HEK293 (cell line): Measurements from ENCODE around the gene CALML3.

Experiments used
- CTCF ChIA-PET: fragments of 350-600 bp; formaldehyde crosslinking; extraction: SDS; loops from one replicate; lab custom pipeline; 2021; ENCODE audit warnings: antibody characterized with exemption; lab: Yijun Ruan, JAX
- POLR2A ChIA-PET: fragments of 300-600 bp; formaldehyde crosslinking; extraction: SDS; loops from one replicate; lab custom pipeline; 2020; ENCODE audit warnings: antibody characterized with exemption, inconsistent platforms; lab: Yijun Ruan, JAX
- H3K27ac ChIP-seq: fragments of 200-500 bp; sonication (Bioruptor generic); 2 replicates; pipeline ENCODE4 v1.5.1; 2014; ENCODE audit warnings: low read depth, low read length, control low read depth, inconsistent platforms; ENCODE audit errors: extremely low read depth
- H3K36me3 ChIP-seq, 2 experiments: fragments of 200-500 bp in 1 of 2; sonication (Bioruptor generic) in 1 of 2; 1 replicate in 1 of 2; 2 replicates in 1 of 2; pipeline ENCODE4 v1.5.1; 2014 to 2017; ENCODE audit warnings: inconsistent platforms in 2 of 2, low read length in 2 of 2; ENCODE audit not compliant: control insufficient read depth in 2 of 2, insufficient read depth in 1 of 2
- H3K4me1 ChIP-seq: fragments of 200-500 bp; sonication (Bioruptor generic); 2 replicates; pipeline ENCODE4 v1.5.1; 2014; ENCODE audit warnings: mild to moderate bottlenecking, low read length, inconsistent platforms; ENCODE audit not compliant: control insufficient read depth, insufficient read depth
- H3K4me3 ChIP-seq: 2 replicates; pipeline ENCODE4 v1.5.1; 2011; ENCODE audit warnings: low read depth, mild to moderate bottlenecking, control low read depth, low read length, moderate library complexity
- H3K9me3 ChIP-seq: fragments of 200-500 bp; sonication (Bioruptor generic); 2 replicates; pipeline ENCODE4 v1.5.1; 2014; ENCODE audit warnings: low read depth, low read length, inconsistent platforms; ENCODE audit not compliant: control insufficient read depth, insufficient read depth
- KLF10 ChIP-seq: fragments of 450-650 bp; IDR thresholded peaks from 2 replicates; pipeline ENCODE4 v1.5.1; 2018; ENCODE audit warnings: missing biosample characterization, mild to moderate bottlenecking, missing genetic modification characterization
- KLF8 ChIP-seq: fragments of 450-650 bp; formaldehyde crosslinking; IDR thresholded peaks from 2 replicates; pipeline ENCODE4 v1.5.1; 2016; ENCODE audit warnings: missing biosample characterization, missing genetic modification characterization
- OVOL3 ChIP-seq: fragments of 450-650 bp; formaldehyde crosslinking; IDR thresholded peaks from 2 replicates; pipeline ENCODE4 v1.5.1; 2016; ENCODE audit warnings: missing biosample characterization, missing genetic modification characterization
- SALL2 ChIP-seq: fragments of 450-650 bp; formaldehyde crosslinking; IDR thresholded peaks from 2 replicates; pipeline ENCODE4 v1.5.0; 2017; ENCODE audit warnings: missing biosample characterization, mild to moderate bottlenecking, missing genetic modification characterization, borderline replicate concordance
- WT1 ChIP-seq: fragments of 450-650 bp; formaldehyde crosslinking; IDR thresholded peaks from 2 replicates; pipeline ENCODE4 v1.5.1; 2016; ENCODE audit warnings: missing biosample characterization, missing genetic modification characterization
- ZBTB1 ChIP-seq: fragments of 450-650 bp; formaldehyde crosslinking; IDR thresholded peaks from 2 replicates; pipeline ENCODE4 v1.5.1; 2016; ENCODE audit warnings: missing biosample characterization, missing genetic modification characterization
- ZBTB11 ChIP-seq: fragments of 450-650 bp; formaldehyde crosslinking; conservative IDR thresholded peaks from 2 replicates; pipeline ENCODE4 v1.5.1; 2016; ENCODE audit warnings: low read depth, missing biosample characterization, missing genetic modification characterization
- ZBTB17 ChIP-seq: fragments of 450-650 bp; formaldehyde crosslinking; IDR thresholded peaks from 2 replicates; pipeline ENCODE4 v1.5.1; 2016; ENCODE audit warnings: missing biosample characterization, missing genetic modification characterization
- ZBTB21 ChIP-seq: fragments of 450-650 bp; formaldehyde crosslinking; IDR thresholded peaks from 2 replicates; pipeline ENCODE4 v1.5.1; 2017; ENCODE audit warnings: missing biosample characterization, missing genetic modification characterization
- ZBTB48 ChIP-seq: fragments of 450-650 bp; formaldehyde crosslinking; IDR thresholded peaks from 2 replicates; pipeline ENCODE4 v1.5.1; 2016; ENCODE audit warnings: missing biosample characterization, missing genetic modification characterization
- ZBTB8A ChIP-seq: fragments of 450-650 bp; formaldehyde crosslinking; IDR thresholded peaks from 2 replicates; pipeline ENCODE4 v1.5.1; 2016; ENCODE audit warnings: missing biosample characterization, missing genetic modification characterization
- ZNF155 ChIP-seq: fragments of 450-650 bp; formaldehyde crosslinking; IDR thresholded peaks from 2 replicates; pipeline ENCODE4 v1.5.1; 2016; ENCODE audit warnings: missing biosample characterization, missing genetic modification characterization
- ZNF157 ChIP-seq: fragments of 450-650 bp; formaldehyde crosslinking; IDR thresholded peaks from 2 replicates; pipeline ENCODE4 v1.5.1; 2016; ENCODE audit warnings: missing biosample characterization, missing genetic modification characterization
- ZNF214 ChIP-seq: fragments of 450-650 bp; formaldehyde crosslinking; IDR thresholded peaks from 2 replicates; pipeline ENCODE4 v1.5.1; 2017; ENCODE audit warnings: missing biosample characterization, mild to moderate bottlenecking, missing genetic modification characterization, borderline replicate concordance
- ZNF24 ChIP-seq: fragments of 450-650 bp; formaldehyde crosslinking; IDR thresholded peaks from 2 replicates; pipeline ENCODE4 v1.5.1; 2016; ENCODE audit warnings: missing biosample characterization, missing genetic modification characterization
- ZNF292 ChIP-seq: fragments of 450-650 bp; formaldehyde crosslinking; IDR thresholded peaks from 2 replicates; pipeline ENCODE4 v1.5.1; 2016; ENCODE audit warnings: low read depth, missing biosample characterization, missing genetic modification characterization, borderline replicate concordance
- ZNF311 ChIP-seq: fragments of 450-650 bp; formaldehyde crosslinking; IDR thresholded peaks from 2 replicates; pipeline ENCODE4 v1.5.1; 2017; ENCODE audit warnings: missing biosample characterization, missing genetic modification characterization, borderline replicate concordance
- ZNF341 ChIP-seq: fragments of 450-650 bp; formaldehyde crosslinking; IDR thresholded peaks from 2 replicates; pipeline ENCODE4; 2016; ENCODE audit warnings: low read depth, missing biosample characterization, missing genetic modification characterization
- ZNF37A ChIP-seq: fragments of 450-650 bp; IDR thresholded peaks from 2 replicates; pipeline ENCODE4 v1.5.1; 2018; ENCODE audit warnings: missing biosample characterization, missing genetic modification characterization
- ZNF501 ChIP-seq: fragments of 450-650 bp; formaldehyde crosslinking; IDR thresholded peaks from 2 replicates; pipeline ENCODE4 v1.5.1; 2016; ENCODE audit warnings: missing biosample characterization, missing genetic modification characterization
- ZNF514 ChIP-seq: fragments of 450-650 bp; formaldehyde crosslinking; IDR thresholded peaks from 2 replicates; pipeline ENCODE4 v1.5.1; 2016; ENCODE audit warnings: missing biosample characterization, missing genetic modification characterization
- ZNF544 ChIP-seq: fragments of 450-650 bp; formaldehyde crosslinking; IDR thresholded peaks from 2 replicates; pipeline ENCODE4 v1.5.0; 2017; ENCODE audit warnings: missing biosample characterization, missing genetic modification characterization
- ZNF558 ChIP-seq: fragments of 450-650 bp; formaldehyde crosslinking; IDR thresholded peaks from 2 replicates; pipeline ENCODE4 v1.5.1; 2016; ENCODE audit warnings: missing biosample characterization, missing genetic modification characterization
- ZNF571 ChIP-seq: fragments of 450-650 bp; formaldehyde crosslinking; IDR thresholded peaks from 2 replicates; pipeline ENCODE4 v1.5.0; 2017; ENCODE audit warnings: missing biosample characterization, missing genetic modification characterization
- ZNF626 ChIP-seq: fragments of 450-650 bp; sonication (Bioruptor Pico); formaldehyde crosslinking; IDR thresholded peaks from 2 replicates; pipeline ENCODE4 v1.5.1; 2018; ENCODE audit warnings: missing biosample characterization, missing genetic modification characterization, inconsistent platforms
- ZNF660 ChIP-seq: fragments of 450-650 bp; IDR thresholded peaks from 2 replicates; pipeline ENCODE4 v1.5.1; 2018; ENCODE audit warnings: missing biosample characterization, mild to moderate bottlenecking, missing genetic modification characterization
- ZNF692 ChIP-seq: fragments of 450-650 bp; formaldehyde crosslinking; IDR thresholded peaks from 2 replicates; pipeline ENCODE4 v1.5.1; 2016; ENCODE audit warnings: missing biosample characterization, missing genetic modification characterization
- ZNF747 ChIP-seq: fragments of 450-650 bp; formaldehyde crosslinking; IDR thresholded peaks from 2 replicates; pipeline ENCODE4 v1.5.1; 2016; ENCODE audit warnings: missing biosample characterization, missing genetic modification characterization
- ZNF785 ChIP-seq: fragments of 450-650 bp; formaldehyde crosslinking; IDR thresholded peaks from 2 replicates; pipeline ENCODE4 v1.5.1; 2016; ENCODE audit warnings: missing biosample characterization, missing genetic modification characterization
- ZNF830 ChIP-seq: fragments of 450-650 bp; IDR thresholded peaks from 2 replicates; pipeline ENCODE4 v1.5.0; 2018; ENCODE audit warnings: missing biosample characterization, missing genetic modification characterization, low read depth, mild to moderate bottlenecking, moderate library complexity
- TF ChIP-seq, protein P1 (sequence below): fragments of 450-650 bp; formaldehyde crosslinking; IDR thresholded peaks from 2 replicates; pipeline ENCODE4 v1.5.0; 2017; ENCODE audit warnings: missing biosample characterization, missing genetic modification characterization, borderline replicate concordance

CALML3 gene

DNA sequence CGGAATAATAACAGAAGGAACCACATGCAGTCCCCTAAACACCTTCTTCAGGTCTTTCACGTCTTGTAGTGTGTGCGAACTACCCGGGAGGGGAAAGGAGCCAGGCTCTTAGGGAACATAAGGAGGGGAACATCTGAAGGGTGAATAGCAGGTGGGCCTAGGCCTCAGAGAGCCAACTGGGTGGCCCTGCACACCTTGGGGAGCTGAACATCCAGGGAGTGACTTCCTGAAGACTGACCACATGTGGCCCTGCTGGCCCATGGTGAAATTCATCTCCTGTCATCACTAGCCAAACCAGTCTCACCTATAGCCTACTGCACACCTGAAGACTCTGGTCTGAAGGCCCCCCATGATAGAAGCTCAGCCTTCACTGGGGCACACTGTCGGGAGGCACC is 5.6 kb downstream of the CALML3 start:
- Histone ChIP-seq H3K36me3 (no peaks in the 10 kb centered on the region), H3K4me1 (peaks cover 4% of the 10 kb centered on the region; the same call in 1 of the 2 replicates), H3K9me3 (no peaks in the 10 kb centered on the region), H3K27ac (no peak overlapping the region), H3K4me3 (no peak overlapping the region)
- POLR2A ChIA-PET, result no interaction called here
- CTCF ChIA-PET, result interaction anchor here (0.5 kb wide), 1 partner anchor 27 kb away, joined by 3 read pairs; no protein-coding TSS in a partner anchor
- no peak for TF ChIP-seq ZNF692 (tag by site-specific recombination)
- no peak for TF ChIP-seq KLF8 (tag by site-specific recombination)
- no peak for TF ChIP-seq ZNF501
- no peak for TF ChIP-seq ZNF37A (tag by site-specific recombination)
- TF ChIP-seq ZNF626 (tag by site-specific recombination), result no peak
- no peak for TF ChIP-seq ZNF24 (tag by site-specific recombination)
- no peak for TF ChIP-seq ZBTB48 (tag by site-specific recombination)
- TF ChIP-seq, protein P1, sequence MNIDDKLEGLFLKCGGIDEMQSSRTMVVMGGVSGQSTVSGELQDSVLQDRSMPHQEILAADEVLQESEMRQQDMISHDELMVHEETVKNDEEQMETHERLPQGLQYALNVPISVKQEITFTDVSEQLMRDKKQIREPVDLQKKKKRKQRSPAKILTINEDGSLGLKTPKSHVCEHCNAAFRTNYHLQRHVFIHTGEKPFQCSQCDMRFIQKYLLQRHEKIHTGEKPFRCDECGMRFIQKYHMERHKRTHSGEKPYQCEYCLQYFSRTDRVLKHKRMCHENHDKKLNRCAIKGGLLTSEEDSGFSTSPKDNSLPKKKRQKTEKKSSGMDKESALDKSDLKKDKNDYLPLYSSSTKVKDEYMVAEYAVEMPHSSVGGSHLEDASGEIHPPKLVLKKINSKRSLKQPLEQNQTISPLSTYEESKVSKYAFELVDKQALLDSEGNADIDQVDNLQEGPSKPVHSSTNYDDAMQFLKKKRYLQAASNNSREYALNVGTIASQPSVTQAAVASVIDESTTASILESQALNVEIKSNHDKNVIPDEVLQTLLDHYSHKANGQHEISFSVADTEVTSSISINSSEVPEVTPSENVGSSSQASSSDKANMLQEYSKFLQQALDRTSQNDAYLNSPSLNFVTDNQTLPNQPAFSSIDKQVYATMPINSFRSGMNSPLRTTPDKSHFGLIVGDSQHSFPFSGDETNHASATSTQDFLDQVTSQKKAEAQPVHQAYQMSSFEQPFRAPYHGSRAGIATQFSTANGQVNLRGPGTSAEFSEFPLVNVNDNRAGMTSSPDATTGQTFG (tag by site-specific recombination), result no peak
- TF ChIP-seq ZNF785 (tag by site-specific recombination), result no peak
- TF ChIP-seq ZNF341, result no peak
- TF ChIP-seq ZBTB17, result no peak
- TF ChIP-seq ZNF571 (tag by site-specific recombination), result no peak
- no peak for TF ChIP-seq ZNF747 (tag by site-specific recombination)
- TF ChIP-seq ZBTB21 (tag by site-specific recombination), result no peak
- TF ChIP-seq WT1 (tag by site-specific recombination), result no peak
- TF ChIP-seq ZNF558 (tag by site-specific recombination), result no peak
- no peak for TF ChIP-seq OVOL3
- TF ChIP-seq ZNF214 (tag by site-specific recombination), result no peak
- no peak for TF ChIP-seq ZNF830
- no peak for TF ChIP-seq ZNF292 (tag by site-specific recombination)

GRCh38 chr10:5530846-5531557 is 6.2 kb downstream of the CALML3 start:
- POLR2A ChIA-PET, result interaction anchor here (0.5 kb wide), 1 partner anchor 12 kb away, joined by 3 read pairs; no protein-coding TSS in a partner anchor
- CTCF ChIA-PET, result interaction anchor here (0.7 kb wide), 2 partner anchors 91 to 156 kb away, joined by 3 read pairs; no protein-coding TSS in a partner anchor
- TF ChIP-seq KLF10 (tag by site-specific recombination), result no peak
- no peak for TF ChIP-seq ZBTB1
- no peak for TF ChIP-seq ZNF157 (tag by site-specific recombination)
- no peak for TF ChIP-seq ZNF311 (tag by site-specific recombination)
- TF ChIP-seq ZNF660, result no peak
- TF ChIP-seq ZNF544 (tag by site-specific recombination), result no peak
- no peak for TF ChIP-seq ZBTB8A (tag by site-specific recombination)
- TF ChIP-seq ZNF155 (tag by site-specific recombination), result no peak
- no peak for TF ChIP-seq ZBTB11 (tag by site-specific recombination)
- TF ChIP-seq ZNF514, result no peak
- no peak for TF ChIP-seq SALL2 (tag by site-specific recombination)

More at GRCh38 chr10:5530846-5531557, 6.2 kb downstream of the CALML3 start:
- Histone ChIP-seq H3K9me3 (no peaks in the 10 kb centered on the region), H3K4me3 (no peak overlapping the region), H3K4me1 (peaks cover 4% of the 10 kb centered on the region; the same call in 1 of the 2 replicates), H3K27ac (no peak overlapping the region), H3K36me3 (no peaks in the 10 kb centered on the region)
